Jurkat, Clone E6-1 (cell line): ENCODE data around the gene C3orf33. TPM values are rescaled to one million over a fixed set of nuclear protein-coding genes. Genes with fewer than 3 reads are reported as not detected.
"Not testable (repeated sequence)": the region's sequence is repeated elsewhere in the genome, so short reads cannot be mapped to it uniquely, and the experiment has no call there.

Source experiments
- DNase-seq: peaks from one replicate; pipeline ENCODE4 v3.0.0-alpha.2; 2011; ENCODE audit warnings: low read depth, low spot score
- H3K4me3 ChIP-seq: 2 replicates; pipeline ENCODE4 v1.5.1; 2011; ENCODE audit warnings: mild to moderate bottlenecking, low read length, control low read depth, moderate library complexity
- polyA plus RNA-seq: library from polyadenylated mRNA; unstranded; fragments of >200 nt; gene quantifications from one replicate; pipeline ENCODE4 v1.2.1, GENCODE V29; 2012; ENCODE audit warnings: missing spikeins; ENCODE audit not compliant: insufficient read length, insufficient read depth

Gene C3orf33, protein sequence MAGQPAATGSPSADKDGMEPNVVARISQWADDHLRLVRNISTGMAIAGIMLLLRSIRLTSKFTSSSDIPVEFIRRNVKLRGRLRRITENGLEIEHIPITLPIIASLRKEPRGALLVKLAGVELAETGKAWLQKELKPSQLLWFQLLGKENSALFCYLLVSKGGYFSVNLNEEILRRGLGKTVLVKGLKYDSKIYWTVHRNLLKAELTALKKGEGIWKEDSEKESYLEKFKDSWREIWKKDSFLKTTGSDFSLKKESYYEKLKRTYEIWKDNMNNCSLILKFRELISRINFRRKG
- 3.1 TPM for polyA plus RNA-seq

- peak; percentile 53 for DNase-seq
- peak within 1 kb of the TSS; percentile 68 for H3K4me3 ChIP-seq
These were observed at the start of gene C3orf33 for GRCh38 chr3:155805802-155806618. C3orf33 (minus strand) TSS chr3:155806278; CDS start chr3:155806252, 26 bp downstream.

DNA sequence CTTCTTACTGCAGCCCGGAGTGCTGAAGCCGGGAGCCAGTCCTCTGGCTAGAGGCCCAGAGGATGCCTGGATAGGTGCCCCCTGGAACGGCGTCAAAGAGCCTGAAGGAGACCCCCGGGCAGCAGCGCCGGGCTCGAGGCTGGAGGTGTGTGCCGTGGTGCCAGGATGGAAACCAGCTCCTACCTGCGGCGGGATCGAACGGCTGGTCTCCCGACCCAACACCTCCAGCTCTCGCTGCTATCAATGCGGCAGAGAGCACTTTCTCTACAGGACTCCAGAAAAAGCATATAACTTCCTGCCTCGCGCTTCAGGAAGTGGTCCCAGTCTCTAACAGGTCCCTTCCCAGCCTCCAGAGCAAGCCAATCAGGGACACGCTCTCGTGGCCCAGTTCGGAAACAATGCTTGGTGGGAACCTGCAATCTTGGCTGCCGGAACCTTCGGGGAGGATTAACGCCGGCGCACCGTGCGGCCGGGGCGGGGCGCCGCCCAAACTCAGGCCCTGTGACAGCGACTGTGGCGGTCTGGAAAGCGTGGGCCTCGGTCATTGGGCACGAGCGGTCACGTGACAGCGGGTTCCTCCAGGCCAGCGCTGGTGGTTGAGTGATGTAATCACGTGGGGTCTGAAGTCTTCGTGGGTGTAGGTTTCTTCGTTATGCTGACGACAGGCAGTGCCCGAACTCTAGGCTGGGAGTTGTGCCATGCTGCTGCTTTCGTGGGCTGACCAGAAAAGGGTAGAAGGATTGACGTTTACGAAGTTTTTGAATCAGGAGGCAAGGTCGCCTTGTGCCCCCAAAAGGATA is 48.3 kb upstream of the C3orf33 start, which contains the start of gene SLC33A1:
Gene SLC33A1, minus strand, starts transcription at position 287 of the 800 bp plus-strand sequence. CDS start 430 bp downstream, outside the sequence.
- peak within 1 kb of the TSS; percentile 95 for H3K4me3 ChIP-seq
- DNase-seq: peak; percentile 98

- peak overlapping the region; percentile 95 for H3K4me3 ChIP-seq
- DNase-seq: no peak
These were observed 47.4 kb upstream of the C3orf33 start for GRCh38 chr3:155853214-155854140.

GRCh38 chr3:155852341-155852740 is 46.3 kb upstream of the C3orf33 start:
- no peak for DNase-seq
- peak overlapping the region; percentile 95 for H3K4me3 ChIP-seq

- not testable (repeated sequence) for DNase-seq, H3K4me3 ChIP-seq
These were observed 43.3 kb upstream of the C3orf33 start for GRCh38 chr3:155849404-155849803.

- H3K4me3 ChIP-seq: no peak overlapping the region
- no peak for DNase-seq
These were observed 41.9 kb upstream of the C3orf33 start for GRCh38 chr3:155847993-155848392.

DNA sequence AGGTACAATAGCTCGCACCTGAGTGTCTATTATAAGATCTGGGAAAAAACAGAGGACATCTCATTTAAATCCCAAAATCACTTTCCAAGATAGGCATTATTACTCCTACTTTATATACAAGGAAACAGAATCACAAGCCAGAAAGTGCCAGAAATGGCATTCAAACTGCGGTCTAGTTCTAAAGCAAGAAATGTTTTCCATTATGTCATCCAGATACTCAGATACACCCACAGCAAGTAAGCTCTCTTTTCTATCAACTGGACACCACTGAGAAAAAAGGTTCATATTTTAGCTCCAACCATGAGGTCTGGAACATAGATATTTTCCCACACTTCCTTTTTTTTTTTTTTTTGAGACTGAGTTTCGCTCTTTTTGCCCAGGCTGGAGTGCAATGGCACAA is 40.0 kb upstream of the C3orf33 start:
- no peak overlapping the region for H3K4me3 ChIP-seq
- DNase-seq: no peak

DNA sequence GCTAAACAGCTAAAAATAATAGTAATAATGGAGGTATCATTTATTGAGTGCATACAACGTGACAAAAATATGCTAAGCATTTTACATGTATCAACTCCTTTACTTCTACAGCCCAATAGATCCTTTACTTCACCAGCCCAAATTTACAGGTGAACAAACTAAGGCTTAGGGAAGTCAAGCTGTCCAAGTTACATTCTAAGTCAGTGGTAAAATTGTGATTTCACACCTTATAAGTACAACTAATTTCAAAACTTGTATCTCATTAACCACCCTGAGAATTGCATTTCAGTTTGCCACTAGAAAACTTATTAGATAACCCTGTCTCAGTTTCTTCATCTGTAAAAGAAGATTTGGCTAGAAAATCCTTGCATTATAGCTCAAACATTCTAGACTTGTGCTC is 37.5 kb upstream of the C3orf33 start:
- H3K4me3 ChIP-seq: no peak overlapping the region
- DNase-seq: no peak

- H3K4me3 ChIP-seq: no peak overlapping the region
- DNase-seq: no peak
These were observed 29.4 kb upstream of the C3orf33 start for GRCh38 chr3:155835341-155836071.

GRCh38 chr3:155828490-155829098 is 22.5 kb upstream of the C3orf33 start:
- not testable (repeated sequence) for DNase-seq, H3K4me3 ChIP-seq

GRCh38 chr3:155815030-155815545 is 9.0 kb upstream of the C3orf33 start:
- no peak for DNase-seq
- no peak overlapping the region for H3K4me3 ChIP-seq

DNA sequence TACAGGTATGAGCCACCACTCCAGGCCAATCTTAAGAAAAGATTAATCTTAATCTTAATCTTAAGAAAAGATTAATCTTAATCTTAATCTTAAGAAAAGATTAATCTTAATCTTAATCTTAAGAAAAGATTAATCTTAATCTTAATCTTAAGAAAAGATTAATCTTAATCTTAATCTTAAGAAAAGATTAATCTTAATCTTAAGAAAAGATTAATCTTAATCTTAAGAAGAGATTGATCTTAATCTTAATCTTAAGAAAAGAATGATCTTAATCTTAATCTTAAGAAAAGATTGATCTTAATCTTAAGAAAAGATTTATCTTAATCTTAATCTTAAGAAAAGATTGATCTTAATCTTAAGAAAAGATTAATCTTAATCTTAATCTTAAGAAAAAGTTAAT is 7.1 kb upstream of the C3orf33 start:
- DNase-seq, H3K4me3 ChIP-seq: not testable (repeated sequence)

DNA sequence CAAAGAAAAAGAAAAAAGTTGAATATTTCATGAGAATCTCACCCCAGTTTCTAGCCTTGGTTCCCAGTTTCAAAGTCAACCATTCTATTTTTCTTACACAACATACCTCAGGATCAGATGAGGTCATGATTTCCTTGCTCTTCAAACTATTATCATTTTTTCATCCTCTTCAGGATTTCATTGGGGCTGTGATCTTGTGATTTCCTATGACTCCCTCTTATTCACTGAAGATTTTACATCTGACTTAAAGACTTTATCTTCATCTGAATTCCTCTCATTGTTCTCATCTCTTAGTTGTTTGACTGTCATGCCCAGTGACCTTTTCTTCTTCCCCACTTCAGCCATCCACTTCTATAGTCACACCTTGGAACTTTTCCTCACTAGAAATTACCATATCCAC is 3.1 kb upstream of the C3orf33 start:
- no peak for DNase-seq

GRCh38 chr3:155807823-155808222 is 1.7 kb upstream of the C3orf33 start:
- H3K4me3 ChIP-seq: no peak overlapping the region
- DNase-seq: no peak

More for the DNA sequence above, 3.1 kb upstream of the C3orf33 start:
- no peak overlapping the region for H3K4me3 ChIP-seq

- DNase-seq: no peak
- peak overlapping the region; percentile 68 for H3K4me3 ChIP-seq
These were observed 775 bp downstream of the C3orf33 start for GRCh38 chr3:155805204-155805801.

DNA sequence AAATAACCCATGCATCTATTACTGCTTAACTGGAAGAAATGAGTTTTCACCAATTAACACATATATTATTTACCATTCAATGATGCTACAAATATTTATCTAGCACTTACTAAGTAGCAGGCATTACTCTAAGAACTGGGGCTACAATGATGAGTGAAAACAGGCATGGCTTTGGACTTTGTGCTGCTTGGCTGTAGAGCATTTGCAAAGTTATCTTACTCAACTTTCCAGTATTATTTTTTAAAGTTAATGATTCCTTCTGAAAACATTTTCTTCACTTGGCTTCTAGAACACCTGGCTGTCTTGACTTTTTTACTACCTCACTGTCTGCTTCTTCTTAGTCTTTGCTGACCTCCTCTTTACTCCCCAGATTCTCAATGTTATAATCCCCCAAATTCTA is 1.8 kb downstream of the C3orf33 start:
- H3K4me3 ChIP-seq: no peak overlapping the region
- DNase-seq: no peak

DNA sequence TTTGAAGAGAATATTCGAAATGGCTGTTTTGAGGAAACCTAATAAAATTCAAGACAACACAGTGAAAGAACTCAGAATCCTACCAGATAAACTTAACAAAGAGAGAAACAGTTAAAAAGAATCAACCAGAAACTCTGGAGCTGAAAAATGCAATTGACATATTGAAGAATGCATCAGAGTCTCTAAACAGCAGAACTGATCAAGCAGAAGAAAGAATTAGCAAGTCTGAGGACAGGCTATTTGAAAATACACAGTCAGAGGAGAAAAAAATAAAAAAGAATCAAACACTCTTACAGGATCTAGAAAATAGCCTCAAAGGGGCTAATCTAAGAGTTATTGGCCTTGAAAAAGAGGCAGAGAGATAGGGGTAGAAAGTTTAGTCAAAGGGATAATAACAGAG is 13.5 kb downstream of the C3orf33 start:
- DNase-seq: no peak
- no peak overlapping the region for H3K4me3 ChIP-seq
